ENCODE measurements around the gene LYPD6B.

DNA sequence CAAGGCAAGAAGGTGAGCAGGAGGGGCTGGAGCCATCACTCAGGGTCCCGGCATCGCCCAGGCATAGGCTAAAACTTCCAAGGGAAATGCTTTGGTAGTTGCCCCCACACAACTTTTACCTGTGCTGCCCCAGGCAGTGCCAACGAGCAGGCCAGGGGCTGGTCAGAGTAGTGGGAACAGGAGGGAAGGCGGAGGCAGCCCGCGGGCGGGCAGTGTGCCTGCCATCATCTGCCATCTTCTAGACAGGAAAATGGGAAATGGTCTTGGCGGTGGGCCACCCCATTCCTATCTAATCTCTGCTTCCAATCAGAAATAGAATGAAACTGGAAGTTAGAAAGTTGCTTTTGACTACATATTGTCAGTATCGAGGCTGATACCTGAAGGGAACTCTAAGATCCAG is 26.0 kb upstream of the LYPD6B start:
- TF ChIP-seq, protein P1, sequence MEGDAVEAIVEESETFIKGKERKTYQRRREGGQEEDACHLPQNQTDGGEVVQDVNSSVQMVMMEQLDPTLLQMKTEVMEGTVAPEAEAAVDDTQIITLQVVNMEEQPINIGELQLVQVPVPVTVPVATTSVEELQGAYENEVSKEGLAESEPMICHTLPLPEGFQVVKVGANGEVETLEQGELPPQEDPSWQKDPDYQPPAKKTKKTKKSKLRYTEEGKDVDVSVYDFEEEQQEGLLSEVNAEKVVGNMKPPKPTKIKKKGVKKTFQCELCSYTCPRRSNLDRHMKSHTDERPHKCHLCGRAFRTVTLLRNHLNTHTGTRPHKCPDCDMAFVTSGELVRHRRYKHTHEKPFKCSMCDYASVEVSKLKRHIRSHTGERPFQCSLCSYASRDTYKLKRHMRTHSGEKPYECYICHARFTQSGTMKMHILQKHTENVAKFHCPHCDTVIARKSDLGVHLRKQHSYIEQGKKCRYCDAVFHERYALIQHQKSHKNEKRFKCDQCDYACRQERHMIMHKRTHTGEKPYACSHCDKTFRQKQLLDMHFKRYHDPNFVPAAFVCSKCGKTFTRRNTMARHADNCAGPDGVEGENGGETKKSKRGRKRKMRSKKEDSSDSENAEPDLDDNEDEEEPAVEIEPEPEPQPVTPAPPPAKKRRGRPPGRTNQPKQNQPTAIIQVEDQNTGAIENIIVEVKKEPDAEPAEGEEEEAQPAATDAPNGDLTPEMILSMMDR (IDR thresholded peaks at IDR 0.05; ENCODE audit: low read depth, low read length, missing input control) = no peak
- TF ChIP-seq YY1 (IDR thresholded peaks at IDR 0.05) = no peak
- no peak for TF ChIP-seq JUND (IDR thresholded peaks at IDR 0.05)
- no peak for TF ChIP-seq HNF4G (IDR thresholded peaks at IDR 0.05)
- TF ChIP-seq, protein P2, sequence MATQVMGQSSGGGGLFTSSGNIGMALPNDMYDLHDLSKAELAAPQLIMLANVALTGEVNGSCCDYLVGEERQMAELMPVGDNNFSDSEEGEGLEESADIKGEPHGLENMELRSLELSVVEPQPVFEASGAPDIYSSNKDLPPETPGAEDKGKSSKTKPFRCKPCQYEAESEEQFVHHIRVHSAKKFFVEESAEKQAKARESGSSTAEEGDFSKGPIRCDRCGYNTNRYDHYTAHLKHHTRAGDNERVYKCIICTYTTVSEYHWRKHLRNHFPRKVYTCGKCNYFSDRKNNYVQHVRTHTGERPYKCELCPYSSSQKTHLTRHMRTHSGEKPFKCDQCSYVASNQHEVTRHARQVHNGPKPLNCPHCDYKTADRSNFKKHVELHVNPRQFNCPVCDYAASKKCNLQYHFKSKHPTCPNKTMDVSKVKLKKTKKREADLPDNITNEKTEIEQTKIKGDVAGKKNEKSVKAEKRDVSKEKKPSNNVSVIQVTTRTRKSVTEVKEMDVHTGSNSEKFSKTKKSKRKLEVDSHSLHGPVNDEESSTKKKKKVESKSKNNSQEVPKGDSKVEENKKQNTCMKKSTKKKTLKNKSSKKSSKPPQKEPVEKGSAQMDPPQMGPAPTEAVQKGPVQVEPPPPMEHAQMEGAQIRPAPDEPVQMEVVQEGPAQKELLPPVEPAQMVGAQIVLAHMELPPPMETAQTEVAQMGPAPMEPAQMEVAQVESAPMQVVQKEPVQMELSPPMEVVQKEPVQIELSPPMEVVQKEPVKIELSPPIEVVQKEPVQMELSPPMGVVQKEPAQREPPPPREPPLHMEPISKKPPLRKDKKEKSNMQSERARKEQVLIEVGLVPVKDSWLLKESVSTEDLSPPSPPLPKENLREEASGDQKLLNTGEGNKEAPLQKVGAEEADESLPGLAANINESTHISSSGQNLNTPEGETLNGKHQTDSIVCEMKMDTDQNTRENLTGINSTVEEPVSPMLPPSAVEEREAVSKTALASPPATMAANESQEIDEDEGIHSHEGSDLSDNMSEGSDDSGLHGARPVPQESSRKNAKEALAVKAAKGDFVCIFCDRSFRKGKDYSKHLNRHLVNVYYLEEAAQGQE (IDR thresholded peaks at IDR 0.05) = no peak
- no peak for TF ChIP-seq GABPA (IDR thresholded peaks at IDR 0.05 in 1 of 2, conservative IDR thresholded peaks at IDR 0.05 in 1 of 2)
- TF ChIP-seq, protein P3, sequence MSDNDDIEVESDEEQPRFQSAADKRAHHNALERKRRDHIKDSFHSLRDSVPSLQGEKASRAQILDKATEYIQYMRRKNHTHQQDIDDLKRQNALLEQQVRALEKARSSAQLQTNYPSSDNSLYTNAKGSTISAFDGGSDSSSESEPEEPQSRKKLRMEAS (IDR thresholded peaks at IDR 0.05) = no peak
- no peak for TF ChIP-seq TAF1 (conservative IDR thresholded peaks at IDR 0.05)
- TF ChIP-seq SP1 (IDR thresholded peaks at IDR 0.05) = no peak
- TF ChIP-seq FOXA1 (IDR thresholded peaks at IDR 0.05) = no peak
- TF ChIP-seq RAD21 (IDR thresholded peaks at IDR 0.05) = no peak
- TF ChIP-seq, protein P4, sequence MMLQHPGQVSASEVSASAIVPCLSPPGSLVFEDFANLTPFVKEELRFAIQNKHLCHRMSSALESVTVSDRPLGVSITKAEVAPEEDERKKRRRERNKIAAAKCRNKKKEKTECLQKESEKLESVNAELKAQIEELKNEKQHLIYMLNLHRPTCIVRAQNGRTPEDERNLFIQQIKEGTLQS (IDR thresholded peaks at IDR 0.05) = no peak
- TF ChIP-seq EGR1 (IDR thresholded peaks at IDR 0.05; ENCODE audit: low read depth in 2 of 2) = no peak
